Activated CD8-positive, alpha-beta T cell treated with anti-CD3 and anti-CD28 coated beads, Interleukin-2, amount 10 ng/mL, durations not matched to agents 7 days and 5 days (primary cell): Measurements from ENCODE around the gene SPEN. TPM values are rescaled to one million over a fixed set of nuclear protein-coding genes. Genes with fewer than 3 reads are reported as not detected.

ENCODE experiments used
- ATAC-seq: fragments of 150-1000 bp; cut with Tn5 transposase; one replicate; pipeline ENCODE4 v1.10.0; 2021; ENCODE audit warnings: moderate library complexity
- CTCF ChIA-PET: fragments of 350-600 bp; sonication (Branson Sonifier 250); formaldehyde crosslinking; loops from one replicate; lab custom pipeline; 2021; ENCODE audit warnings: antibody characterized with exemption; lab: Charles Lee
- POLR2A ChIA-PET: fragments of 350-600 bp; sonication (Branson Sonifier 250); formaldehyde crosslinking; loops from one replicate; lab custom pipeline; 2021; ENCODE audit warnings: antibody characterized with exemption; lab: Charles Lee
- DNase-seq: peaks from one replicate; pipeline ENCODE4 v3.0.0-alpha.2; 2020
- H3K27ac Mint-ChIP-seq: one replicate; pipeline ENCODE4 v1.8.0; 2021; ENCODE audit warnings: mild to moderate bottlenecking, mixed read lengths
- H3K27me3 Mint-ChIP-seq: one replicate; pipeline ENCODE4 v1.8.0; 2021; ENCODE audit warnings: low read depth, mixed read lengths
- H3K36me3 Mint-ChIP-seq: one replicate; pipeline ENCODE4 v1.8.0; 2021; ENCODE audit warnings: low read depth, mixed read lengths
- H3K4me1 Mint-ChIP-seq: one replicate; pipeline ENCODE4 v1.8.0; 2021; ENCODE audit warnings: low read depth, mixed read lengths
- H3K4me3 Mint-ChIP-seq: one replicate; pipeline ENCODE4 v1.8.0; 2021; ENCODE audit warnings: mild to moderate bottlenecking, mixed read lengths
- H3K9me3 Mint-ChIP-seq: one replicate; pipeline ENCODE4 v1.8.0; 2022; ENCODE audit warnings: mixed read lengths; ENCODE audit not compliant: insufficient read depth
- total RNA-seq, 2 experiments: library from RNA; stranded (reverse); gene quantifications; one replicate each; pipeline ENCODE4 v1.2.3, GENCODE V29; 2021

Gene SPEN
- total RNA-seq, 2 experiments from 2014 or later: 65.0 to 66.3 TPM

GRCh38 chr1:15946571-15947381 is 99.3 kb downstream of the SPEN start:
- Mint-ChIP-seq H3K27ac (no peak overlapping the region), H3K4me1 (peaks cover 42% of the 10 kb centered on the region), H3K36me3 (peaks cover 23% of the 10 kb centered on the region), H3K4me3 (no peak overlapping the region), H3K9me3 (no peaks in the 10 kb centered on the region), H3K27me3 (no peaks in the 10 kb centered on the region)
- ATAC-seq: no peak
- POLR2A ChIA-PET: interaction anchor here (0.7 kb wide), 1 partner anchor 12 kb away, joined by 4 read pairs; no protein-coding TSS in a partner anchor
- no peak for DNase-seq
- CTCF ChIA-PET: no interaction called here

GRCh38 chr1:15947382-15948090 is 100.0 kb downstream of the SPEN start:
- no peak for ATAC-seq

GRCh38 chr1:15948091-15948591 is 100.6 kb downstream of the SPEN start:
- Mint-ChIP-seq H3K36me3 (peaks cover 24% of the 10 kb centered on the region), H3K9me3 (no peaks in the 10 kb centered on the region), H3K4me3 (no peak overlapping the region), H3K27ac (peak overlapping the region; percentile 39), H3K27me3 (no peaks in the 10 kb centered on the region), H3K4me1 (peaks cover 53% of the 10 kb centered on the region)
- ChIA-PET CTCF (no interaction called here), POLR2A (interaction anchor here (0.8 kb wide), 1 partner anchor 28 kb away, joined by 5 read pairs; the partner anchor contains the start of gene ZBTB17)
- ATAC-seq (no peak), DNase-seq (no peak)

More at GRCh38 chr1:15947382-15948090, 100.0 kb downstream of the SPEN start:
- no peak overlapping the region for H3K4me3 Mint-ChIP-seq
- peaks cover 25% of the 10 kb centered on the region for H3K36me3 Mint-ChIP-seq
- H3K27me3 Mint-ChIP-seq: no peaks in the 10 kb centered on the region
- peaks cover 50% of the 10 kb centered on the region for H3K4me1 Mint-ChIP-seq
- ChIA-PET CTCF (no interaction called here), POLR2A (interaction anchor here (0.7 to 0.8 kb wide), 2 partner anchors 11 to 29 kb away, joined by 4 to 5 read pairs; partner anchors contain the start of gene ZBTB17)
- H3K27ac Mint-ChIP-seq: peak overlapping the region; percentile 39
- no peak for DNase-seq
- no peaks in the 10 kb centered on the region for H3K9me3 Mint-ChIP-seq

GRCh38 chr1:15948595-15949452 is 101.3 kb downstream of the SPEN start:
- CTCF ChIA-PET: no interaction called here
- no peak for DNase-seq
- peaks cover 23% of the 10 kb centered on the region for H3K36me3 Mint-ChIP-seq
- peak overlapping the region; percentile 68 for H3K27ac Mint-ChIP-seq
- POLR2A ChIA-PET: interaction anchor here (0.6 to 2.6 kb wide), 3 partner anchors 102 to 291 kb away, joined by 3 to 8 read pairs (median 3); partner anchors contain the start of gene SPEN
- H3K9me3 Mint-ChIP-seq: no peaks in the 10 kb centered on the region
- no peak for ATAC-seq
- peaks cover 59% of the 10 kb centered on the region for H3K4me1 Mint-ChIP-seq
- H3K27me3 Mint-ChIP-seq: no peaks in the 10 kb centered on the region
- peak overlapping the region; percentile 51 for H3K4me3 Mint-ChIP-seq

GRCh38 chr1:15949453-15950245 is 102.1 kb downstream of the SPEN start:
- DNase-seq: peak; percentile 81
- no peaks in the 10 kb centered on the region for H3K27me3 Mint-ChIP-seq
- ChIA-PET CTCF (interaction anchor here (1.9 kb wide), 1 partner anchor 10 kb away, joined by 4 read pairs; no protein-coding TSS in a partner anchor), POLR2A (interaction anchor here (0.6 to 2.6 kb wide), 6 partner anchors 10 to 291 kb away, joined by 3 to 12 read pairs (median 4); partner anchors contain the start of gene SPEN)
- H3K36me3 Mint-ChIP-seq: peaks cover 27% of the 10 kb centered on the region
- H3K4me3 Mint-ChIP-seq: peak overlapping the region; percentile 51
- H3K4me1 Mint-ChIP-seq: peaks cover 65% of the 10 kb centered on the region
- peak; percentile 84 for ATAC-seq
- H3K27ac Mint-ChIP-seq: peak overlapping the region; percentile 68
- no peaks in the 10 kb centered on the region for H3K9me3 Mint-ChIP-seq

DNA sequence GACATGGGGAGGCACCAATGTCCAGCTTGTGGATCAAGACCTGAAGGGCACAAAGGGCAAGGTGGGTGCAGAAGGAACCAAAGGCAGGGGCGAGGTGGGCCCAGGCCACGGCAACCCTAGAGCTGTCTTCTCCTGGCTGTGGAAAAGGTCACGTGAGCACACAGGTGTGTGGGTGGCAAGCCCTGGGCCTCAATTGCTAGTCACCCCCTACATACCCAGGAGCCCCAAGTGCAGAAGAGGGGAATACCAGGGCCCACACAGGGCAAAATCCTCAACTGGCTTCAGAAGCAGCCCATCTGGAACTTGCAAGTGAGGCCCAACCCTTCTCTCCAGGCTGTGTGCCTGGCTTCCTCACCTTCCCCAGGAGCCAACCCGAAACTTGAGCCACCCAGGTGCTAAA is 102.8 kb downstream of the SPEN start:
- peak overlapping the region; percentile 68 for H3K27ac Mint-ChIP-seq
- H3K36me3 Mint-ChIP-seq: peaks cover 31% of the 10 kb centered on the region
- H3K27me3 Mint-ChIP-seq: no peaks in the 10 kb centered on the region
- ChIA-PET POLR2A (interaction anchor here (0.9 to 2.6 kb wide), 4 partner anchors 9 to 116 kb away, joined by 3 to 12 read pairs (median 6); no protein-coding TSS in a partner anchor), CTCF (interaction anchor here (1.7 to 1.9 kb wide), 2 partner anchors 9 to 26 kb away, joined by 4 to 7 read pairs; partner anchors contain the start of gene ZBTB17)
- DNase-seq (no peak), ATAC-seq (no peak)
- H3K9me3 Mint-ChIP-seq: no peaks in the 10 kb centered on the region
- peaks cover 69% of the 10 kb centered on the region for H3K4me1 Mint-ChIP-seq
- no peak overlapping the region for H3K4me3 Mint-ChIP-seq

GRCh38 chr1:15950763-15951295 is 103.3 kb downstream of the SPEN start:
- Mint-ChIP-seq H3K27me3 (no peaks in the 10 kb centered on the region), H3K27ac (peak overlapping the region; percentile 68), H3K9me3 (no peaks in the 10 kb centered on the region), H3K36me3 (peaks cover 31% of the 10 kb centered on the region), H3K4me3 (peak overlapping the region; percentile 0), H3K4me1 (peaks cover 73% of the 10 kb centered on the region)
- ATAC-seq (peak; percentile 17), DNase-seq (peak; percentile 65)
- ChIA-PET CTCF (interaction anchor here (0.9 to 1.9 kb wide), 6 partner anchors 8 to 355 kb away, joined by 3 to 7 read pairs (median 4); partner anchors contain the start of gene ZBTB17), POLR2A (interaction anchor here (1.2 to 2.6 kb wide), 3 partner anchors 9 to 117 kb away, joined by 4 to 12 read pairs (median 8); no protein-coding TSS in a partner anchor)

- ATAC-seq: peak; percentile 13
- no peak for DNase-seq
- no peaks in the 10 kb centered on the region for H3K9me3 Mint-ChIP-seq
- H3K4me3 Mint-ChIP-seq: no peak overlapping the region
- no peaks in the 10 kb centered on the region for H3K27me3 Mint-ChIP-seq
- H3K36me3 Mint-ChIP-seq: peaks cover 27% of the 10 kb centered on the region
- peaks cover 80% of the 10 kb centered on the region for H3K4me1 Mint-ChIP-seq
- peak overlapping the region; percentile 68 for H3K27ac Mint-ChIP-seq
- CTCF ChIA-PET: interaction anchor here (0.9 to 1.9 kb wide), 6 partner anchors 8 to 355 kb away, joined by 3 to 7 read pairs (median 4); partner anchors contain the start of gene ZBTB17
- POLR2A ChIA-PET: interaction anchor here (1.0 to 2.6 kb wide), 3 partner anchors 8 to 118 kb away, joined by 3 to 12 read pairs (median 8); no protein-coding TSS in a partner anchor
Measured at GRCh38 chr1:15951341-15952153, 104.0 kb downstream of the SPEN start.
